Panc1 (cell line): ENCODE measurements around the gene UNC93A. TPM values are rescaled to one million over a fixed set of nuclear protein-coding genes. Genes with fewer than 3 reads are reported as not detected.

Source experiments
- ATAC-seq: fragments of 200-7000 bp; cut with Tn5 transposase; 2 replicates; pipeline ENCODE4 v1.9.1; 2020; ENCODE audit warnings: mild to moderate bottlenecking, moderate library complexity
- BruUV-seq: library from RNA; stranded (reverse); fragments of 400-500 nt; replicated peaks from 2 replicates; lab custom pipeline; 2021; lab: Mats Ljungman, UMichigan
- CTCF ChIA-PET: fragments of 300-600 bp; sonication (Branson Sonifier 250); formaldehyde crosslinking; loops from one replicate; lab custom pipeline; 2022; ENCODE audit warnings: antibody characterized with exemption; lab: Charles Lee
- POLR2A ChIA-PET: fragments of 300-600 bp; sonication (Branson Sonifier 250); formaldehyde crosslinking; loops from one replicate; lab custom pipeline; 2022; ENCODE audit warnings: antibody characterized with exemption; lab: Charles Lee
- DNase-seq: peaks from one replicate; pipeline ENCODE4 v3.0.0-alpha.2; 2010; ENCODE audit warnings: low read depth, low spot score
- H3K27ac ChIP-seq: 2 replicates; pipeline ENCODE4 v1.5.1; 2011; ENCODE audit warnings: mild to moderate bottlenecking, low read length, inconsistent platforms
- H3K27me3 ChIP-seq: fragments of 200-500 bp; sonication (Bioruptor generic); 2 replicates; pipeline ENCODE4 v1.6.0; 2014; ENCODE audit warnings: low read length, inconsistent platforms; ENCODE audit not compliant: control insufficient read depth, insufficient read depth
- H3K36me3 ChIP-seq: fragments of 200-500 bp; sonication (Bioruptor generic); 2 replicates; pipeline ENCODE4 v1.5.1; 2014; ENCODE audit warnings: inconsistent platforms, mild to moderate bottlenecking, low read length, moderate library complexity; ENCODE audit not compliant: control insufficient read depth, insufficient read depth
- H3K4me1 ChIP-seq: 2 replicates; pipeline ENCODE4 v1.5.1; 2011; ENCODE audit warnings: inconsistent platforms, mild to moderate bottlenecking, low read length, moderate library complexity; ENCODE audit not compliant: control insufficient read depth, insufficient read depth
- H3K4me3 ChIP-seq, 2 experiments: 2 replicates each; pipeline ENCODE4 v1.5.1; 2011 to 2012; ENCODE audit warnings: low read depth in 2 of 2, low read length in 2 of 2, mild to moderate bottlenecking in 2 of 2, inconsistent platforms in 1 of 2, moderate library complexity in 1 of 2
- H3K9me3 ChIP-seq: fragments of 200-500 bp; sonication (Bioruptor generic); 2 replicates; pipeline ENCODE4 v1.5.1; 2014; ENCODE audit warnings: low read depth, mild to moderate bottlenecking, inconsistent platforms, low read length, moderate library complexity; ENCODE audit not compliant: control insufficient read depth, insufficient read depth
- CTCF ChIP-seq: fragments of 450-650 bp; IDR thresholded peaks from 2 replicates; pipeline ENCODE4 v1.5.1; 2017; ENCODE audit warnings: mild to moderate bottlenecking
- POLR2AphosphoS5 ChIP-seq: IDR thresholded peaks from 2 replicates; pipeline ENCODE4 v1.6.1; 2012; ENCODE audit warnings: mild to moderate bottlenecking, low read depth, low read length, moderate library complexity
- REST ChIP-seq, 2 experiments: IDR thresholded peaks; 2 replicates each; pipeline ENCODE4 v1.6.1; 2011 to 2012; ENCODE audit warnings: low read depth in 2 of 2, control low read depth in 1 of 2, low read length in 1 of 2, mild to moderate bottlenecking in 1 of 2, moderate library complexity in 1 of 2; ENCODE audit not compliant: insufficient read depth in 1 of 2
- SIN3A ChIP-seq: IDR thresholded peaks from 2 replicates; pipeline ENCODE4 v1.6.1; 2012; ENCODE audit warnings: low read depth, mild to moderate bottlenecking, low read length, moderate library complexity, borderline replicate concordance; ENCODE audit not compliant: insufficient read depth
- TCF7L2 ChIP-seq: IDR thresholded peaks from 2 replicates; pipeline ENCODE4 v1.6.1; 2011; ENCODE audit warnings: mild to moderate bottlenecking, low read depth, low read length, inconsistent platforms
- in situ Hi-C: cut with HindIII; loops from 2 replicates; pipeline ENCODE4 v1.10.0; 2016; ENCODE audit warnings: low sequenced_read_pairs, low pct_unique_long_range_greater_than_20kb
- intact Hi-C: fragments of 100-400 bp; cut with micrococcal nuclease; formaldehyde crosslinking; loops from one replicate; pipeline ENCODE4 v1.10.0; 2022; ENCODE audit not compliant: unreplicated experiment
- total RNA-seq: library from RNA; stranded (reverse); gene quantifications from one replicate; pipeline ENCODE4 v1.2.1, GENCODE V29; 2021; ENCODE audit not compliant: unreplicated experiment

Gene UNC93A
- total RNA-seq, 1 experiment from 2014 or later: not detected

- ChIA-PET CTCF (no interaction called here), POLR2A (no interaction called here)
- BruUV-seq: no TSS peak
- H3K27ac ChIP-seq: no peak overlapping the region
- no peak overlapping the region for H3K4me3 ChIP-seq
- TF ChIP-seq CTCF (no peak), SIN3A (no peak), REST (IDR thresholded peaks at IDR 0.05; ENCODE audit: insufficient read depth in 1 of 2, low read depth in 2 of 2, low read length in 1 of 2) (no peak), POLR2AphosphoS5 (no peak), TCF7L2 (no peak)
- in situ Hi-C loops: no loop called here
- ATAC-seq (no peak; the same call in 1 of the 2 replicates), DNase-seq (no peak)
- H3K4me1 ChIP-seq: no peaks in the 10 kb centered on the region; the same call in 1 of the 2 replicates
- no peaks in the 10 kb centered on the region for H3K9me3 ChIP-seq
- H3K36me3 ChIP-seq: no peaks in the 10 kb centered on the region
- intact Hi-C loops: no loop called here
- H3K27me3 ChIP-seq: no peaks in the 10 kb centered on the region; the same call in 1 of the 2 replicates
These were observed 46.8 kb upstream of the UNC93A start for GRCh38 chr6:167244064-167244960.

- POLR2A ChIA-PET: no interaction called here
- H3K27ac ChIP-seq: no peak overlapping the region
- no peak overlapping the region for H3K4me3 ChIP-seq
- intact Hi-C loops (no loop called here), in situ Hi-C loops (no loop called here)
- BruUV-seq: no TSS peak
- no peaks in the 10 kb centered on the region; the same call in 1 of the 2 replicates for H3K27me3 ChIP-seq
- CTCF ChIA-PET: no interaction called here
- no peaks in the 10 kb centered on the region for H3K36me3 ChIP-seq
- no peaks in the 10 kb centered on the region for H3K9me3 ChIP-seq
- no peaks in the 10 kb centered on the region; the same call in 1 of the 2 replicates for H3K4me1 ChIP-seq
- ATAC-seq (no peak), DNase-seq (no peak)
- TF ChIP-seq POLR2AphosphoS5 (no peak), CTCF (no peak), SIN3A (no peak), TCF7L2 (no peak), REST (IDR thresholded peaks at IDR 0.05; ENCODE audit: insufficient read depth in 1 of 2, low read depth in 2 of 2, low read length in 1 of 2) (no peak)
These were observed 46.1 kb upstream of the UNC93A start for GRCh38 chr6:167244991-167245390.
